Raji (cell line): Measurements from ENCODE around the gene ABLIM2.

Experiments
- POLR2A ChIP-seq: IDR thresholded peaks from 2 replicates; pipeline ENCODE4 v1.6.1; 2011; ENCODE audit warnings: low read depth, low read length, control low read depth; ENCODE audit not compliant: insufficient read depth

The ABLIM2 gene

DNA sequence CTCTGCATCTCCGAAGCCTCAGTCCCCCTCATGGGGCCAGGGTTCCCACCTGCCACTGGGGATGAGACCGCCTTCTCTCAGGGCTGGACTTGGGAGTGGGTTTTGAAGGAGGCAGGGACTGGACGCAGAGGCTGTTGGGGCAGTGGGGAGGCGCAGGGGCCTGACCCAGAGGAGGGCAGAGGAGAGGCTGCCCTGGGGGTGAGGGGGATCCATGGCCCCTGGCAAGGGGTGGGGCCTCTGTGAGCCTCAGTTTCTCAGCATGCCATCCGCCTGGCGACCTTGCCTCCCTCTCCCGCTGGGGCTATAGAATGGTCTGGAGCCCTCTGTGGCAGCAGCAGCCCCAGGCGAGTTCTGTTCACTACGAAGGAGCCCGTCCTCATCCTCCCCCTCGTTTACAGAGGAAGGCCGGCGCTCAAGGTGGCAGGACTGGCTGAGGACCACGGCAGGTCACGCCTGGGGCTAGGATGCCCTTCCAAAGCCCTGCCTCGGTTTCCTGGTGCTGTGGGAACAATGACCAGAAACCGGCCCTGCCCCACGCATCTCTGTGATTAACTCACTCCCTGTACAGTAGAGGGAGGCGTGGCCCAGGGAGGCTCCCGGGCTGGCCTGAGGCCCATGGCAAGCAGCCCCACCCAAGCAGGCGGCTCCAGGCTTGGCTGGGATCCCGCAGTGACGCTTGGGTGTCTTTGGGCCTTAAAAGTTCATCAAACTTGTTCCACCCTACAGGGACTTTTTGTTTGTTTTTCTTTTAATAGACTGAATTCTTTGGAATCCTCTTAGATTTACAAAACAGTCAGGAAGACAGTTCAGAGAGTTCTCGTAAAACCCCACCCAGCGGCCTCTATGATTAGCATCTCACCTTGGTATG is 24.5 kb upstream of the ABLIM2 start:
- no peak for TF ChIP-seq POLR2A

DNA sequence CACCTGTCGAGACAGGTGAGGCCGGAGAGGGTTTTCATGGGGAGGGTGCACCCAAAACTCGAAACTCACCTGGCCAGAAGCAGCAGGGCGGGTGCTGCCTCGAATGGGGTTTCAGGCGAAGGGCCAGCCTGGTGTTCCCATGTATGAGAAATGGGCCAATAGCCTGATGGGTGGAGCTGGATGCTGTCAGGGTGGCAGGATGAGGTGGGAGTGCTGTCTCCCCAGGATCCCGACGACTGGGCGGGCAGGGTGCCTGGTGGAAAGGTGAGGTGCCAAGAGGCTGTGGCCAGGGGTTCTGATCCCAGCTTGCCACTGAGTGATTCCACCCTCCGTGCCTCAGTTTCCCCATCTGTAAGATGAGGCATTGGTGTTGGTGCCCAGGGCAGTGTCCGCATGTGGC is 23.7 kb upstream of the ABLIM2 start:
- TF ChIP-seq POLR2A: no peak

DNA sequence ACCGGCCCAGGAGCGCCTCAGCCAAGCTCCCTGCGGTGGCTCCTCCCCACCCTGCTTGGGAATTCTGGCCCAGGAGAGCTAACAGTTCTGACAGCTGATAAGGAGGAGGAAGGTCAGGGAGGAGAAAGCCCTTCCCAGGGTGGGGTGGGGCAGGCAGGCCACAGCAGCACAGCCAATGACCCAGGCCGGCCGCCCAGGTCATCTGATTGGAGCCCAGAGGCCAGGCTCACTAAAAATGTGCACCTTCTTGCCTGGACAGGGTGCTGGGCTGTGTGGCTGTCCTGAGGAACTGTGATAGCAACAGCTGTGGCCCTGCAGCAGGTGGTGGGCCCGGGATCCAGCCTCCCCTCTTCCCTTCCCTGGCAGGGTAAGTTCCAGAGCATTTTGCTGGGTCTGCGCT is 23.2 kb upstream of the ABLIM2 start:
- no peak for TF ChIP-seq POLR2A

DNA sequence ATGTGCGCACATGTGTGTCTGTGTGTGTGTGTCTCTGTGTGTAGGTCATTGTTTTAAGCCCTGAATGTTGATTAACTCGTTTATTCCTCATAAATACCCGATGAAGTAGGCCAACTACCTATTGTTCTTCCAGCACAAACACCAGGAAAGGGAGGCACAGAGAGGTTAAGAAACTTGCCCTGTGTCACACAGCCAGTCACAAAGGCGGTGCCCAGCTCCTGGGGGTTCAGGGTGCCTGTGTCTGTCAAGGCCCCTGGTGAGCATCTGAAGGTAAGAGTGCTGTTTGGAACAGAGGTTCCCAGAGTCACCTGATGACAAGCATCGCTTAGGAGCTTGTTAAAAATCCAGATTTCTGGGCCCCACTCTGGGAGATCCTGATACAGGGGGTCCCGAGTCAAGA is 22.5 kb upstream of the ABLIM2 start:
- no peak for TF ChIP-seq POLR2A

DNA sequence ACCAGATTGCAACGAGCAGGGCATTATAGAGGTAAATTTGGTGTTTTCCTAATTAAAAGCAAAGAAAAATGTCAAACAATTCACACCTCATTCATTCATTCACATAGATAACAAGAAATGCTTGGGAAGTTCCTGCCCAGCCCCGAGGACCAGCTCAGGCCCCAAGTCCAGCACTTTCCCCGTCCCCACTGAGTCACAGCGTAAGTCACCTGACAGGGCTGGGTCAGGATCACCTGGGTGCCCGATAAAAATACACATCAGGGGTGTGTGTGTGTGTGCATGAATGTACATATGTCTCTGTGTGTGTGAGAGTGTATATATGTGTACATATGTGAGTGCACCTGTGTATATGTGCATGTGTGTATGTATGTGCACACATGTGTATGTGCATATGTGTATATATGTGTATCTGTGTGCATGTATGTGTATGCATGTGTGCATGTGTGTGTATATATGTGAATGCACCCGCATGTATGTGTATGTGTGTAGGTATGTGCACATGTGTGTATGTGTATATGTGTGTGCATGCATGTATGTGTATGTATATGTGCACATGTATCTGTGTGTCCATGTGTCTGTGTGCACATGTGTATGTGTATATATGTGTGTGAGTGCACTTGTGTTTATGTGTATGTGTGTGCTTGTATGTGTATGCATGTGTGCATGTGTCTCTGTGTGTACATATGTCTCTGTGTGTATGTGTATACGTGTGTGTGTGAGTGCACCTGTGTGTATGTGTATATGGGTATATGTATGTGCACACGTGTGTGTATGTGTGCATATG is 21.9 kb upstream of the ABLIM2 start:
- TF ChIP-seq POLR2A: no peak

DNA sequence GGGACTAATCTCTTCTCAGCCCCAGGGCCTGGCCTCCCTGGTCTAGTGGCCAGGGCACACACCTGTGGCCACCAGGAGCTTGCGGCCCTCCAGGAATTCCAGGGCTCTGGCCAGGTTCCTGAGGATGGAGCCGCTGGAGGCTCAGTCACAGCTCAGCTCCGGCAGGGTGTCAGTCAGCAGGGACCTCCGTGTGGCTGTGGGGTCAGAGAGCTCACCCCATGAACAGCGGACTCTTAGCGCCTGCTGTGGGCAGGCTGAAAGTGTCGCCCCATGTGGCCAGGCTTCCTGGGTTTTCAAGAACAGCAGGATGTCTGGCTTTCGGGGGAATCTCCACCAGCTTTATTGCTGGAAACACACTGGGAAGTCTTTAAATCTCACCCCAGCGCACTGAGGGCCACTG is 21.2 kb upstream of the ABLIM2 start:
- no peak for TF ChIP-seq POLR2A

DNA sequence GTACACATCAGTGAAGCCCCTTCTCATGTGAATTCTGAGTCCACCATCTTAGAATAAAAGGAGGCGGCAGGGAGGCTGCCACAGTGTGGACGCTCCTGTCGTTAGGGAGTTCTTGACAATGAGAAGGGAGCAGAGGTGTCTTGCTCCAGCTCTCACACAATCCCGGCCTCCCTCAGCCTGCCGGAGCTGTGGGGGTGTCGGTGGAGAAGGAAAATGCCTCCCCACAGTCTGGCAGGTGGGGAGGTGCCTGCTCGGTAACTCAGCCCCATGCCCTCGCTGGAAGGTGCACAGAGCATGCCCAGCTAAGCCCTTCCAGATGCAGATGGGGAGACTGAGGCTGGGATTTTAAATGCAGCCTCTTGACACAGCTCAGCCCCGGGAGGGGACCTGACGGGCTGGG is 20.5 kb upstream of the ABLIM2 start:
- no peak for TF ChIP-seq POLR2A

DNA sequence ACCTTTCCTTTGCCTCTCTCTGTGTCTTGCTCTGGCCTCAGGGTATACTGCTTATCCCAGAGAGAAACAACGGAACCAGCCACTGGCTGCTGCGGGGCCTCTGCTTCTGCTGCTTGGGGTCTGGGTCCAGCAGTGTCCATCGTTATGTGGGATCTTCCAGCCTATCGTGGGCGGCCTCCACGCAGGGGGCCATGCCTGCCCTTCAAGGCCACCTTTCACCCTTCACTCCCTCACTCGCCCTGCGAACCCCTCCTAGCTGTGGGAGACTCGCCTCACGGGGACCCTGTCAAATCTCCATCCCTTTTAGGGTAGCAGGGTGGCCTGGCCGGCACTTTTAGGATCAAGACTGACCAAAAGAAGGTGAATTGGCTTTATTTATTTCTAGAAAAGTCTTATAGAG is 19.3 kb upstream of the ABLIM2 start:
- TF ChIP-seq POLR2A: no peak

DNA sequence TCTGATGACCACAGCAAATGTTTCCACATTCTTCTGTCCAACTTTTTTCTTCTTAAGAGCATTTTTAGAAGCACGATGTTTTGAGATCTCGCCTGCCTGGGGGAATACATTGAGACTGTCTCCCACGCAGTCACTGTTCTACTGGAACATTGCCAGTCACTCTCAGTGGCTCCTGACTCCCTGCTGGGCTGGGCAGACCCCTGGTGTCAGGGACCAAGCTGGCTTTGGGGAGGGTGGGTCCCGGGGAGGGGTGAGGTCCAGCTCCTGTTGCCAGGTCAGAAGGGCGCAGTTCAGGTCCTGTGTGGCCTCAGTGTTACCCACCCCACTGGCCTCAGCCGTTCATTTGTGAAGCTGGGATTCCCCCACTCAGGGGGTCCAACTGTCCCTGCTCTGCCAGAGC is 18.9 kb upstream of the ABLIM2 start:
- no peak for TF ChIP-seq POLR2A

DNA sequence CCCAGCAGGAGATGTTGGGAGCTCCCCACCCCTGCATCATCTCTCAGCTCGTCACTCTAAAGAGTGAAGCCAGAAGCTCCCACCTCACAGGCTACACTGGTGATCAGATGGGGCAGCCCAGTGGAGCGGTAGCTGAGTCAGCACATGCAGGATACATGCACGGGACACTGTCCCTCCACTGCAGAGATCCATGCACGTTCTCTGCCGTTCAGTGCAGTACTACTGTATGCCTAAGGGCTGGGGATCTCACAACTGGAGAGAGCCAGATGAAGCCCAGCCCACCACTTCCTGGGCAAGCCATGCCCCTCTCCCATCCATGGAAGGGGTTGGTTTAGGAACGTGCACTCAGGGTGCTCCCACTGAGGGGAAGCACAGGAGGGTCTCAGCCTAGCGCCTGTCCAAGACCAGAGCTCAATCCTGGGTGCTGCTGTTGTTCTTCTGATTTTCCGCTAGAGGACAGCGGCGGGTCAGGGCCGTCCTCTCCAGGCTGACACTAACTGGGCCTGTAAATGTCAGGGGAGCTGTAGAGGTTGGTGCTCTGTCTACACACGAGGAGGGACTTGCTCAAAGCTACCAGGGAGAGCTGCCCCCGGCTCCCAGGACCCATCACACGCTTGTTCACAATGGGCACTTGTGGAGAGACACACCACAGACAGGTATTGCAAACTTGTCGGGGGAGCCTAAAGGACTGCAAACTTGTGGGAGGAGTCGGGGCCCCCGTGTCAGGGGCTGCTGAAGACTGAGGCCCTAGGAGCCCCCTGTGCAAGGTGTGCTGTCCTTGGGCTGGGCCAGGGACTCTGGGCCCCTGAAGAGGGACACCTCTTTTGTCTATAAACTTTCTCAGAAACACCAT is 18.2 kb upstream of the ABLIM2 start:
- no peak for TF ChIP-seq POLR2A

DNA sequence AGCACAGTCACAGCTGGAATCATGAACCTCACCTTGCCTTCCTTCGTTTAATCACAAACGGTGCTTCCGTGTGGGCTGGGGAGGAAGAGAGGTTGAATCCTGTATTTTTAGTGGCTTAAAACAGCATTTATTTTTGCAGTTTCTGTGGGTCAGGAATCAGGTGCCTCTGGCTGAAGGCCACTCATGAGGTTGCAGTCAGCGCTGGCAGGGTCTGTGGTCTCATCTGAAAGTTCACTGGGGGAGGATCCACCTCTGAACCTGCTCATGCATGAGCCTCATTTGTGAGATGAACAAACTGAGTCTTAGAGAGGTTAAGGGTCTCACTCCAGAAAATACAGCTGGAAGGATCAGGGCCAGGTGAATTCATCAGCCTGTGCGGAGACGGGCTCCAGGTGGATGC is 17.1 kb upstream of the ABLIM2 start:
- no peak for TF ChIP-seq POLR2A

DNA sequence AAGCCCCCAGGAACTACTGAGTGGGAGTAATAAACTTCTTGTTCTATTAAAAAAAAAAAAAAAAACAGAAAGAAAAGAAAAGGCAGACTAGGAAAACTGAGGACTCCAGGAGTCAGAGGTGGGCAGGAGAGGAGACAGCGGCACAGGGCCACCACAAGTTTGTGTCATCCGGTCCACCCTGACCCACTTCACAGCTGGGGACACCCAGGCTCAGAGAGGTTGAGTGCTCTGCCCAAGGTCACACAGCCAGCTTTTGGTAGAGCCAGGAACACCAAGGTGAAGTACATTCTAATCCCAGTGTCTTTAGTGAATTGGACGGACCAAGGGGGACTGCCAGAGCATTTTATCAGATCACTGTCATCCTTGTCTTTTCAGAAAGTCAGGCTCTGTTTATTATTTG is 16.4 kb upstream of the ABLIM2 start:
- no peak for TF ChIP-seq POLR2A

DNA sequence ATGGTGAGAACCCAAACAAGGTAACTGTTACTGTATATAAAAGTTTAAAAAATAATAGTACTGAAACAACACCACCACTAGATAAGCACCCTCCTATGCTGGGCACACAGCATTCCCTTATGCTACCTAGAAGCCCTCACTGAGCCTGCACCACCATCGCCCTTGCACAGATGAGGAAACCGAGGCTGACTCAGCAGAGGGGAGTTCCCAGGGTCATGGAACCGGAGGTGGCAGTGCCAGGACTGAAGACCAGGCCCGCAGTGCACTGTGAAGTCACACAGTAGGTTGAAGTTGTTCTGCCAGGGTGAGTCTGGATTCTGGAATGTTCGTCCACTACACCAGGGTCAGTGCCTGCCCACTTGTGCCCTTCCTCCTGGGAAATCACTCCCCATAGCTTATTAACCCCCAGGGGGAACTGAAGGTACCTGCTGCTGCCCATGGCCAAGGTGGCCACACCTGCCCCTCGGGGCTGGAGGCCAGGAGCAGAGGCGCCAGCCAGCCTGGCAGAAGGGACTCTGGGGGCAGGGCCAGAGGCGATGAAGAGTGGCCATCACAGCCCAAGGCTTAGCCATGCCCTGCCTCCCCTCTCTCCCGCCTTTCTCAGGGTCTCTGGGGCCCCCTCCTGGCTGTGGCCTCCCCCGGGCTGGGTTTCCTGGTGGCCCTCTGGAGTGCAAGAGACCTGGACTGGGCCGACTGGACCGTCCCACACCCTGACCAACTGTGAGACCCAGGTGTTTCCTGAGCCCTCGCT is 15.1 kb upstream of the ABLIM2 start:
- no peak for TF ChIP-seq POLR2A

DNA sequence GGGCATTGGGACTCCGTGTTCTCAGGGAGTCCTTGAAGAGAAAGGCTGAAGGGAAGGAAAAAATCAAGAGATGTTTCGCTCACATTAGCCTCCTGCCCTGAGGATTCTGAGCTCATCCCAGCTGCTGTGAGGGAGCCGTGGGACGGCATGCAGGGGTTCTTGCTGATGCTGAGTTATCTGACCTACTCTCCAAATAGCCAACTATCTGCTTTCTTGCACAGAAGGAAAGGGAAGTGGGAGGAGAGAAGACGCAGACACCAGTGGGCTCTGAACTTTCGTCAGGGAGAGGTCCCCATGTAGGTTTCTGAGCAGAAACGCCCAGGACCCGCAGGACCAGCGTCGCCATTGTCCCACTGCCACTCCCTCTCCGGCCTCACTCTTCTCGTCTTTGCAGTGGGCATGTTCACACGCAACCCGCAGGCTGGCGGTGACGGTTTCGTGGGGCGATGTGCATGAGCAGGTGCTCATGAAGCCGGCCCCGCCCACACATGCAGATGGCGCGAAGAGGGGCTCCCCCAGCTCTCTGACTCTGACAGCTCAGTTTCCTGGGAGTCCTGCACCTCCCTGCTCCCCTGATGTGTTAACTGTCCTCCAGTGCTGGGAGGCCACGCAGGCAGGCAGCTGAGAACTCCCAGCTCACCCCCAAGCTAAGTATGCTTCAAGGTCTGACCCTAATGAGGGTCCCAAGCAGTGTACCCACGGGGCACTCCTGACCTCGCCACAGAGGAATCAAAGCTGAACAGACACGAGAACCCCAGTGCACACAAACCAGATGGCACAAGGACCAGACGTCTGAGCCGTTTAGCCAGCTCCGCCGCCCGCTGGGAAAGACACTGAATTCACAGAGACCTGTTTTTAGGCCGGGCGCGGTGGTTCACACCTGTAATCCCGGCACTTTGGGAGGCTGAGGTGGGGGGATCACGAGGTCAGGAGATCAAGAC is 13.6 kb upstream of the ABLIM2 start:
- TF ChIP-seq POLR2A: no peak
